Measurements from ENCODE around the gene REL. TPM values are rescaled to one million over a fixed set of nuclear protein-coding genes. Genes with fewer than 3 reads are reported as not detected.
A peak's percentile ranks its signal among the peaks of the same experiment; 100 is the strongest.

REL gene
- total and polyA plus RNA-seq, 9 of the 15 experiments (the other 6 are each of a cell fraction or from before 2014, with no cell fraction given): 0.63 to 8.6 (median 6.3) TPM

DNA sequence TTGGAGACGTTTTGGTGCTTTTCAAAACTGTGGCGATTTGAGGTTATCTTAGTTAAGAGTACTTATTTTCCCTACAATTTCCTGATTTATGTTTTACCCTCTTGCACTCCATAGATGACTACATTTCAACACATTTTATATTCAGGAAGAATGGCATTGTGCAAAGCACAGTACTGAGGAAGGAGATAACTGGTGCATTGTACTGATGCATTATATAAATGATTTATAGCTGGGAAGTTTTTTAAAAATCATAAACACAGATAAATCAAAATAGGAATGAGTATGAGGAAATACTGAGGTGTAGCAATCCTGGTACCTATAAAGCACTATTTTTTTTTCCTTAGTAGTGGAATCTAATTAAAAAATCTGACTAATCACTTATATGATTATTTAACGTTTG, 5.6 kb downstream of the REL start (continued):
- TF ChIP-seq, protein P1, sequence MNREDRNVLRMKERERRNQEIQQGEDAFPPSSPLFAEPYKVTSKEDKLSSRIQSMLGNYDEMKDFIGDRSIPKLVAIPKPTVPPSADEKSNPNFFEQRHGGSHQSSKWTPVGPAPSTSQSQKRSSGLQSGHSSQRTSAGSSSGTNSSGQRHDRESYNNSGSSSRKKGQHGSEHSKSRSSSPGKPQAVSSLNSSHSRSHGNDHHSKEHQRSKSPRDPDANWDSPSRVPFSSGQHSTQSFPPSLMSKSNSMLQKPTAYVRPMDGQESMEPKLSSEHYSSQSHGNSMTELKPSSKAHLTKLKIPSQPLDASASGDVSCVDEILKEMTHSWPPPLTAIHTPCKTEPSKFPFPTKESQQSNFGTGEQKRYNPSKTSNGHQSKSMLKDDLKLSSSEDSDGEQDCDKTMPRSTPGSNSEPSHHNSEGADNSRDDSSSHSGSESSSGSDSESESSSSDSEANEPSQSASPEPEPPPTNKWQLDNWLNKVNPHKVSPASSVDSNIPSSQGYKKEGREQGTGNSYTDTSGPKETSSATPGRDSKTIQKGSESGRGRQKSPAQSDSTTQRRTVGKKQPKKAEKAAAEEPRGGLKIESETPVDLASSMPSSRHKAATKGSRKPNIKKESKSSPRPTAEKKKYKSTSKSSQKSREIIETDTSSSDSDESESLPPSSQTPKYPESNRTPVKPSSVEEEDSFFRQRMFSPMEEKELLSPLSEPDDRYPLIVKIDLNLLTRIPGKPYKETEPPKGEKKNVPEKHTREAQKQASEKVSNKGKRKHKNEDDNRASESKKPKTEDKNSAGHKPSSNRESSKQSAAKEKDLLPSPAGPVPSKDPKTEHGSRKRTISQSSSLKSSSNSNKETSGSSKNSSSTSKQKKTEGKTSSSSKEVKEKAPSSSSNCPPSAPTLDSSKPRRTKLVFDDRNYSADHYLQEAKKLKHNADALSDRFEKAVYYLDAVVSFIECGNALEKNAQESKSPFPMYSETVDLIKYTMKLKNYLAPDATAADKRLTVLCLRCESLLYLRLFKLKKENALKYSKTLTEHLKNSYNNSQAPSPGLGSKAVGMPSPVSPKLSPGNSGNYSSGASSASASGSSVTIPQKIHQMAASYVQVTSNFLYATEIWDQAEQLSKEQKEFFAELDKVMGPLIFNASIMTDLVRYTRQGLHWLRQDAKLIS (CRISPR knock-in tag; IDR thresholded peaks at IDR 0.05): no peak
- TF ChIP-seq MIER1 (IDR thresholded peaks at IDR 0.05; ENCODE audit: low read depth) (no peak), CEBPB (tag; IDR thresholded peaks at IDR 0.05) (peak; percentile 27; the same call in 1 of the 2 replicates), MAZ (CRISPR knock-in tag; conservative IDR thresholded peaks at IDR 0.05 in 1 of 2, IDR thresholded peaks at IDR 0.05 in 1 of 2) (no peak)
- TF ChIP-seq, protein P2, sequence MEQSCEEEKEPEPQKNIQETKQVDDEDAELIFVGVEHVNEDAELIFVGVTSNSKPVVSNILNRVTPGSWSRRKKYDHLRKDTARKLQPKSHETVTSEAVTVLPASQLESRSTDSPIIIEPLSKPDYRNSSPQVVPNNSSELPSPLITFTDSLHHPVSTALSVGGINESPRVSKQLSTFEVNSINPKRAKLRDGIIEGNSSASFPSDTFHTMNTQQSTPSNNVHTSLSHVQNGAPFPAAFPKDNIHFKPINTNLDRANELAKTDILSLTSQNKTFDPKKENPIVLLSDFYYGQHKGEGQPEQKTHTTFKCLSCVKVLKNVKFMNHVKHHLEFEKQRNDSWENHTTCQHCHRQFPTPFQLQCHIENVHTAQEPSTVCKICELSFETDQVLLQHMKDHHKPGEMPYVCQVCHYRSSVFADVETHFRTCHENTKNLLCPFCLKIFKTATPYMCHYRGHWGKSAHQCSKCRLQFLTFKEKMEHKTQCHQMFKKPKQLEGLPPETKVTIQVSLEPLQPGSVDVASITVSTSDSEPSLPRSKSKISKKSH (CRISPR knock-in tag; IDR thresholded peaks at IDR 0.05): no peak
- TF ChIP-seq, protein P3, sequence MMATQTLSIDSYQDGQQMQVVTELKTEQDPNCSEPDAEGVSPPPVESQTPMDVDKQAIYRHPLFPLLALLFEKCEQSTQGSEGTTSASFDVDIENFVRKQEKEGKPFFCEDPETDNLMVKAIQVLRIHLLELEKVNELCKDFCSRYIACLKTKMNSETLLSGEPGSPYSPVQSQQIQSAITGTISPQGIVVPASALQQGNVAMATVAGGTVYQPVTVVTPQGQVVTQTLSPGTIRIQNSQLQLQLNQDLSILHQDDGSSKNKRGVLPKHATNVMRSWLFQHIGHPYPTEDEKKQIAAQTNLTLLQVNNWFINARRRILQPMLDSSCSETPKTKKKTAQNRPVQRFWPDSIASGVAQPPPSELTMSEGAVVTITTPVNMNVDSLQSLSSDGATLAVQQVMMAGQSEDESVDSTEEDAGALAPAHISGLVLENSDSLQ (IDR thresholded peaks at IDR 0.05): 0 out of 2 replicates have a peak, but pooled peaks have one; percentile 5
